GM12875 (cell line): ENCODE results near the gene TNRC18.
"Not testable (repeated sequence)": the region's sequence is repeated elsewhere in the genome, so short reads cannot be mapped to it uniquely, and the experiment has no call there.

ENCODE experiments used
- H3K4me3 ChIP-seq: one replicate; pipeline ENCODE4 v1.5.1; 2011; ENCODE audit warnings: low read depth, low read length, control low read depth
- TF ChIP-seq, protein P1 (sequence below): IDR thresholded peaks from 2 replicates; pipeline ENCODE4 v1.5.1; 2011; ENCODE audit warnings: low read depth, mild to moderate bottlenecking, control low read depth, inconsistent platforms, low read length, moderate library complexity, borderline replicate concordance; ENCODE audit not compliant: insufficient read depth

TNRC18 gene

DNA sequence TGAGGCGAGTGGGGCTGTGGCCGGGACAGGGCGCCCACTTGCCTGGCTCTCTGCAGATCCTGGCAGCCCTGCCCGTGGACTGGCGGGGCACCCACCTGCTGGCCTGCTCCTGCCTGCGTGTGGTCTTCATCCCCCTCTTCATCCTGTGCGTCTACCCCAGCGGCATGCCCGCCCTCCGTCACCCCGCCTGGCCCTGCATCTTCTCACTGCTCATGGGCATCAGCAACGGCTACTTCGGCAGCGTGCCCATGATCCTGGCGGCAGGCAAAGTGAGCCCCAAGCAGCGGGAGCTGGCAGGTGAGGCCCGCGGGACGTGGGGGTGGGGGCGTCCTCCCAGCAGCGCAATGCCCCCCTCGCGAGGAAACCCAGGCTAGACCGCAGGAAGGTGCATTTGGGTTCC lies 123.3 kb downstream of the TNRC18 start:
- TF ChIP-seq, protein P1, sequence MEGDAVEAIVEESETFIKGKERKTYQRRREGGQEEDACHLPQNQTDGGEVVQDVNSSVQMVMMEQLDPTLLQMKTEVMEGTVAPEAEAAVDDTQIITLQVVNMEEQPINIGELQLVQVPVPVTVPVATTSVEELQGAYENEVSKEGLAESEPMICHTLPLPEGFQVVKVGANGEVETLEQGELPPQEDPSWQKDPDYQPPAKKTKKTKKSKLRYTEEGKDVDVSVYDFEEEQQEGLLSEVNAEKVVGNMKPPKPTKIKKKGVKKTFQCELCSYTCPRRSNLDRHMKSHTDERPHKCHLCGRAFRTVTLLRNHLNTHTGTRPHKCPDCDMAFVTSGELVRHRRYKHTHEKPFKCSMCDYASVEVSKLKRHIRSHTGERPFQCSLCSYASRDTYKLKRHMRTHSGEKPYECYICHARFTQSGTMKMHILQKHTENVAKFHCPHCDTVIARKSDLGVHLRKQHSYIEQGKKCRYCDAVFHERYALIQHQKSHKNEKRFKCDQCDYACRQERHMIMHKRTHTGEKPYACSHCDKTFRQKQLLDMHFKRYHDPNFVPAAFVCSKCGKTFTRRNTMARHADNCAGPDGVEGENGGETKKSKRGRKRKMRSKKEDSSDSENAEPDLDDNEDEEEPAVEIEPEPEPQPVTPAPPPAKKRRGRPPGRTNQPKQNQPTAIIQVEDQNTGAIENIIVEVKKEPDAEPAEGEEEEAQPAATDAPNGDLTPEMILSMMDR: no peak
- H3K4me3 ChIP-seq: no peak overlapping the region

DNA sequence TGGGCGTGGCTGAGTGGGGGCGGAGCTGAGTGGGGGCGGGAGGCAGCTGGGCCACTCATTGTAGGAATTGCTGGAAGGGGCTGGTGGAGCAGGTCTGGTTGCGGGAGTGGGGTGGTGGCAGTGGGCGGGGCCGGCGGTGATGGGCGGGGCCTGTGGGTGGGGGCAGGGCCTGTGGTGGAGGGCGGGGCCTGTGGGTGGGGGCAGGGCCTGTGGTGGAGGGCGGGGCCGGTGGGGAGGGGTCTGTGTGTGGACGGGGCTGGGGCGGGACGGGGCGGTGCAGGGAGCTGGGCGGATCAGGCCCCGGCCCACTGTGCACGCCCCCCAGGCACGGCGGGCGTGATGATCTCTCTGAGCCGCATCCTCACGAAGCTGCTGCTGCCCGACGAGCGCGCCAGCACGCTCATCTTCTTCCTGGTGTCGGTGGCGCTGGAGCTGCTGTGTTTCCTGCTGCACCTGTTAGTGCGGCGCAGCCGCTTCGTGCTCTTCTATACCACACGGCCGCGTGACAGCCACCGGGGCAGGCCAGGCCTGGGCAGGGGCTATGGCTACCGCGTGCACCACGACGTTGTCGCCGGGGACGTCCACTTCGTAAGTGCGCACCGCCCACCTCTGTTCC lies 126.9 kb downstream of the TNRC18 start:
- no peak overlapping the region for H3K4me3 ChIP-seq
- TF ChIP-seq, protein P1: no peak

DNA sequence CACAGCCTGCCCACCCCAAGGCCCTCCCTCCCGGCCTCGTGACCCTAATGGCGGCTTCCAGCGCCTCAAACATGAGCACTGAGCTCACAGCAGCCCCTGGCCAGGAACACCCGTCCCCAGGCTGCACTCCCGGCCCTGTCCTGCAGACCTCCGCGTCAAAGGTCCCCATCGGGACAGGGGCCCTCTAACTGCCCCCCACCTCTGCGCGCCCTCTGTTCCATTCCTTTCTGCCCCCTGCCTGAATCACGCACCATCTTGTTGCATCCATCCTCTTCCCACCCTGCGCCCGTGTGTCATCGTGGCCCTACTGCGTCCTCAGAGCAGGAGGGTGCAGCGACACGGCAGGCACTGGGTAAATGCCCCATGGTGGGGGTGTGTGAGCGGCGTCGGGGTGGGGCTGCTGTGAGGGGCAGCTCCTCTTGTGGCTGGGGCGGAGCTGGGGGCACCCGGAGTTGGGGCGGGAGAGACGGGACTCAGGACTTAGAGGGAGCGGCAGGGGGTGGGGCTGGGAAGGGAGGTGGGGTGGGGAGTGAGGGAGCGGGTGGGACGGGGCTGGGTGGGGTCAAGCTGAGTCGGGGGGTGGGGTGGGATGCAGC lies 127.5 kb downstream of the TNRC18 start:
- no peak overlapping the region for H3K4me3 ChIP-seq
- TF ChIP-seq, protein P1: no peak

DNA sequence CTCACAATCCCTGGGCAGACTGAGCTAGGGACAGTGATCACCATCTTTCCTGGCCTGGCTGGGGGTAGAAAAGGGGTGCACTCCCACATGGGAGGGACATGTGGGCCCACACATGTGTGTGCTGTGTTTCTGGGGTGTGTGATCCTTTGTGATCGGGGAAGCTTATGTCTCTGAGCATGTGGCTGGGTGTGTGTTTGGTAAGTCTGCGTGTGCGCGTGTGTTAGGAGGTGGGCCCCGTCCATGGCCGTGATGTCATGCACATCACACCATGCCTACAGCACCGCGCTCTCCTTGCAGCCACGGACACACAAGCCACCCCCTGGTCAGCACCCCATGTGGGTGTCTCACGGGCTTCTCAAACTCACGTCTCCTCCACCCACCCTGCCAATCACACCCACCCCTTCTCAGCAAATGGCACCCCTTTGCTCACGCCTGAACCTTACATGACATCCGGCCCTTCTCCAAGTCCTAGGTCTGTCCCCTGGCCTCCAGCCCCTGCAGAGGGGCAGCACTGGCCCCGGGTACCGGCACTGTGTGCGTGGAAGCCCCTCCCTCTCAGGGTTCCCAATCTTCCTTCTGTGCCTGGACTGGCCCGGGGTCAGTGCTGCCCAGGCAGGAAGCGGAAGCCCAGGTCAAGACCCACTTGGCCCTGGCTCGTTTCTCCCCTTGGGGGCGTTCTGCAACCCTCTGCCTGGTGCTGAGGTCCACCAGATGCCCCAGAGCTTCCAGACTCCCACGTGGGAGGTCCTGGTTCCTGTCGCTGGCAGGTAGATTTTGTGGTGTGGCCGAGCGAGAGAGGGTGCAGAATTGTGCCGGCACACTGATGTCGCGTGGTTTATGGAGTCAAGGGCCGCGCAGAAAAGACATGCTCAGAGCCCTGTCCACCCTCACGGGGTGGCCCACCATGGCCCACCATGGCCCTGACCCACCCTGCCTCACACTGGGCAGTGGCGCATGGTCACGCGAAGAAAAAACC lies 128.3 kb downstream of the TNRC18 start:
- TF ChIP-seq, protein P1: no peak
- no peak overlapping the region for H3K4me3 ChIP-seq

DNA sequence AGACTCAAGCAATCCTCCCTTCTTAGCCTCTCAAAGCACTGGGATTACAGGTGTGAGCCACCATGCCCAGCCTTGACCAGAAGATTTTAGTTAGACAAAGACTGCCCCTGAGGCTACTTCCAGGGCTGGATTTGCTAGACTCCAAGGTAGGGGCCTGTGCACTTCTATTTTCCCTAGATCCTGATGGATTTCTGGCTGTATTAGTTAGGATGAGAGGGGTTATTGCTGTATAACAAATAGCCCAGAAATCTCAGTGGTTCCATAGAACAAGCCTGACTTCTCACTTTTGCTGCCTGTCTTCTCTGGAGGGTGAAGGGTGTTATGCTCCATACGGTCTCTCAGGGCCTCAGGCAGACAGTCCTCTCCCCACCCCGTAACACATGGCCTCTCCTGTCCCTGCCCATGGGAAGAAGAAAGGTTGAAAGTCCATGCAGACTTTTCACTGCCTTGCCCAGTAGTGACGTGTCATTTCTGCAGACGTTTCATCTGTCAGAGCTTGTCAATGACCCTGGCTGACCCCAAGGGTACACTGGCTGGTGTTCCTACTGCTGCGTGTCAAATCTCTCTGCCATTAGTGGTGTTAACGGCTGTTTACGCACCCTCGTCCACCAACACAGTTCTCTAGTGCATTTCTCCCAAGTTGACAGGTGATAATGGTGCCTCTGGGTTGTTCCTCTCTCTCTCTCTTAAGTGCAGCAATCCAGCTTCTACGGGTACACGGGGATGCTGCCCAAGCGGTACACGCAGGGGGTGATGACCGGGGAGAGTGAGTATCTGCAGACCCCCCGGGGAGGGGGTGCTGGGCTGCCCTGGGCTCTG lies 129.3 kb downstream of the TNRC18 start:
- TF ChIP-seq, protein P1: no peak
- H3K4me3 ChIP-seq: no peak overlapping the region

DNA sequence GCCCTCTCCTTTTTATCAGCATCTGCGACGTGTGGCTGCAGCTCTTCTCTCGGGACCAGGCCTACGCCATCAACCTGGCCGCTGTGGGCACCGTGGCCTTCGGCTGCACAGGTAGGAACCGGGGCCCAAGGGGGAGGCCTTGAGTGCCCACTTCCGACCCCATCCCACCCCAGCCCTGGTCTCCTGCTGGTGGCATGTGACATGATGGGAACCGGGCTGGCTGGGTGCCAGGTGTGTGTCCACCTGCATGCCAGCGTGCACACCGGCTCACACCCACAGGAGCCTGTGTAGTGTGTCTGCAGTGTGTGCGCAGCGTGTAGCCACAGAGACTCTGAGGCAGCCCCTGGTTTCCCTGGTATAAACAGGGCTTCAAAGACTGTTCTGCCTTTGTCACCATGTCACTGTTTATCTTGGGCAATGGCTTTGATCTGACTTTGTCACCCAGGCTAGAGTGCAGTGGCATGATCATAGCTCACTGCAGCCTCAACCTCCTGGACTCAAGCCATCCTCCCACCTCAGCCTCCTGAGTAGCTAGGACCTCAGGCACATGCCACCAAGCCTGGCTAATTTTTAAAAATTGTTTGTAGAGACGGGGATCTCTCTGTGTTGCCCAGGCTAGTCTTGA lies 131.8 kb downstream of the TNRC18 start:
- H3K4me3 ChIP-seq: not testable (repeated sequence)
